HepG2 (cell line): ENCODE data around the gene ZNF557. TPM values are rescaled to one million over a fixed set of nuclear protein-coding genes. Genes with fewer than 3 reads are reported as not detected.

Experiments used
- CCDC6 ChIP-seq: sonication (generic); formaldehyde crosslinking; IDR thresholded peaks from 2 replicates; pipeline ENCODE4 v1.8.1; 2022; ENCODE audit warnings: mild to moderate bottlenecking, missing genetic modification reagents, moderate library complexity
- E2F1 ChIP-seq: sonication (generic); formaldehyde crosslinking; IDR thresholded peaks from 2 replicates; pipeline ENCODE4 v1.5.0; 2020; ENCODE audit warnings: missing genetic modification reagents
- FOXP1 ChIP-seq, 2 experiments: fragments of 450-650 bp in 1 of 2; IDR thresholded peaks; 2 replicates each; pipeline ENCODE4 v1.6.1; 2017 to 2018; ENCODE audit warnings: antibody characterized with exemption in 1 of 2
- HMGA1 ChIP-seq: sonication (generic); formaldehyde crosslinking; conservative IDR thresholded peaks from 2 replicates; pipeline ENCODE4 v1.4.0; 2020; ENCODE audit warnings: missing genetic modification reagents
- HOMEZ ChIP-seq: IDR thresholded peaks from 2 replicates; pipeline ENCODE4 v1.6.1; 2016; ENCODE audit warnings: low read depth
- ISX ChIP-seq: sonication (generic); formaldehyde crosslinking; conservative IDR thresholded peaks from 2 replicates; pipeline ENCODE4 v1.5.0; 2020; ENCODE audit warnings: missing genetic modification reagents
- KAT7 ChIP-seq: IDR thresholded peaks from 2 replicates; pipeline ENCODE4 v1.6.1; 2018; ENCODE audit warnings: borderline replicate concordance, missing compliant biosample characterization
- KLF11 ChIP-seq: IDR thresholded peaks from 2 replicates; pipeline ENCODE4 v1.6.1; 2016; ENCODE audit warnings: missing compliant biosample characterization
- PHB2 ChIP-seq: fragments of 450-650 bp; IDR thresholded peaks from 2 replicates; pipeline ENCODE4 v1.6.1; 2018; ENCODE audit not compliant: partially characterized antibody
- RARA ChIP-seq: IDR thresholded peaks from 2 replicates; pipeline ENCODE4 v1.6.1; 2016; ENCODE audit warnings: missing genetic modification reagents, missing compliant biosample characterization
- SNAPC2 ChIP-seq: sonication (generic); formaldehyde crosslinking; IDR thresholded peaks from 2 replicates; pipeline ENCODE4 v1.8.1; 2022; ENCODE audit warnings: mild to moderate bottlenecking, missing genetic modification reagents
- THAP11 ChIP-seq: IDR thresholded peaks from 2 replicates; pipeline ENCODE4 v1.6.1; 2016; ENCODE audit warnings: missing biosample characterization, missing genetic modification reagents
- ZBTB38 ChIP-seq: sonication (generic); formaldehyde crosslinking; IDR thresholded peaks from 2 replicates; pipeline ENCODE4 v1.5.1; 2020; ENCODE audit warnings: mild to moderate bottlenecking, missing genetic modification reagents
- ZKSCAN1 ChIP-seq: fragments of 150-350 bp; IDR thresholded peaks from 2 replicates; pipeline ENCODE4 v1.6.1; 2014; ENCODE audit warnings: low read length
- ZNF235 ChIP-seq: sonication (generic); formaldehyde crosslinking; IDR thresholded peaks from 2 replicates; pipeline ENCODE4 v1.8.1; 2023; ENCODE audit warnings: mild to moderate bottlenecking, missing genetic modification reagents, borderline replicate concordance
- ZNF280D ChIP-seq: sonication (generic); formaldehyde crosslinking; IDR thresholded peaks from 2 replicates; pipeline ENCODE4 v1.5.1; 2020; ENCODE audit warnings: mild to moderate bottlenecking, missing genetic modification reagents
- ZNF34 ChIP-seq: sonication (generic); formaldehyde crosslinking; IDR thresholded peaks from 2 replicates; pipeline ENCODE4 v1.4.0; 2020; ENCODE audit warnings: mild to moderate bottlenecking, missing genetic modification reagents, borderline replicate concordance
- ZNF543 ChIP-seq: sonication (generic); formaldehyde crosslinking; IDR thresholded peaks from 2 replicates; pipeline ENCODE4 v1.4.0; 2020; ENCODE audit warnings: mild to moderate bottlenecking, missing genetic modification reagents
- ZNF710 ChIP-seq: sonication (generic); formaldehyde crosslinking; IDR thresholded peaks from 2 replicates; pipeline ENCODE4 v1.5.0; 2020; ENCODE audit warnings: mild to moderate bottlenecking, missing genetic modification reagents, borderline replicate concordance
- ZNF747 ChIP-seq: sonication (generic); formaldehyde crosslinking; IDR thresholded peaks from 2 replicates; pipeline ENCODE4 v1.8.1; 2023; ENCODE audit warnings: missing genetic modification reagents, mild to moderate bottlenecking, borderline replicate concordance
- ZSCAN25 ChIP-seq: sonication (generic); formaldehyde crosslinking; IDR thresholded peaks from 2 replicates; pipeline ENCODE4 v1.8.0; 2022; ENCODE audit warnings: mild to moderate bottlenecking, missing genetic modification reagents
- polyA plus RNA-seq, 8 experiments: library from polyadenylated mRNA; depleted of rRNA in 3 of 8; stranded (reverse) in 7 of 8; unstranded in 1 of 8; fragments of >200 nt; fragmentation: Illumina TruSeq in 4 of 8; extraction: Trizol in 4 of 8; gene quantifications; 2 replicates each; pipeline versions ENCODE4 v1.2.1 to v1.2.3, GENCODE V29; 2011 to 2016; ENCODE audit warnings: low read depth in 4 of 8, missing spikeins in 1 of 8, mixed read lengths in 1 of 8; ENCODE audit not compliant: insufficient read depth in 1 of 8
- total RNA-seq, 5 experiments: library from RNA; depleted of rRNA; stranded (reverse); fragments of >200 nt; fragmentation: Illumina TruSeq; extraction: Trizol; gene quantifications; 2 replicates each; pipeline ENCODE4 v1.2.3, GENCODE V29; 2016; ENCODE audit warnings: low read depth in 1 of 5
- TF ChIP-seq, protein P1 (sequence below): sonication (generic); formaldehyde crosslinking; IDR thresholded peaks from 2 replicates; pipeline ENCODE4 v1.4.0; 2020; ENCODE audit warnings: mild to moderate bottlenecking, missing genetic modification reagents

Gene ZNF557
- total and polyA plus RNA-seq, 2 of the 13 experiments (the other 11 are each of a cell fraction or from before 2014, with no cell fraction given): 2.1 to 7.8 TPM

DNA sequence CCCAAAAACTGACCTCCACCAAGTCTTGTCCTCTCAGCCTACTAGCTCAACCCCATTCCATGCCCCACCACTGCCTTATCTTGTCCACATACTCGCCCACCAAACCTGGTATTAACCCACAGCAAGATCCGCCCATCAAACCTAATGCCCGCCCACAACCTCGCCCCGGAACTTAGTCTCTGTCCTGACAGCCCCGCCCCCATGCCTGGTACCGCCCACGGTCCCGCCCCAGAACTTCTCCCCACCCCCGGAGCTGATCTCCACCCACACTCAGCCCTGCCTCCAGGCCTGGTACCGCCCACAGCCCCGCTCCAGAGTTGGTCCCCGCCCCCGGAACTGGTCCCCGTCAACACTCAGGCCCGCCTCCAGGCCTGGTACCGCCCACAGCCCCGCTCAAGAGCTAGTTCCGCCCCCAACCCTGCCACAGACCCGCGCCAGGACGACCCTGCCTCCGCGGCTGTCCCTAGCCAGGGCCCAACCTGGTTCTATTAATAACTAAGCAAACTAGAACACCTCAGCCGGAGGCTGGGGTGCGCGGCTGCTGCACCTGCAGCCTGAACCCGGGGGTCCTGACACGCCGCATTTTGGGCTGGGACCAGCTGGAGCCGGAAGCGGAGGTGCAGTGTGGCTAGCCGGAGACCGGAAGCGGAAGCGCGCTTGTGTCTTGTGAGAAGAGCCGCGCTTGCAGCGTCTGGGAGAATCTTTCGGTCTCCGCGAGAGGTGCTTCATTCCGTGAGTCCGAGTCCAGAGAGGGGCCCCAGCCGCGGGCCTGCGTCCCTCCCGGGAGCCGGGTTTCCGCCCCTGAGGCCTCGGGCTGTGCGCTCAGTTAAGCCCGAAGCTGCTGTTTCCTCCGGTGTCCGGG is at the start of gene ZNF557 (continued):
- TF ChIP-seq ZNF710 (CRISPR knock-in tag) (peak; percentile 14; the same call in 1 of the 2 replicates), ISX (CRISPR knock-in tag) (0 out of 2 replicates have a peak, but pooled peaks have one; percentile 41), CCDC6 (CRISPR knock-in tag) (peak; percentile 68; the same call in 1 of the 2 replicates), ZNF34 (no peak), HOMEZ (CRISPR knock-in tag) (no peak), PHB2 (no peak), ZSCAN25 (no peak), THAP11 (CRISPR knock-in tag) (peak; percentile 88), ZNF280D (CRISPR knock-in tag) (no peak), FOXP1 (IDR thresholded peaks at IDR 0.05) (no peak), FOXP1 (CRISPR knock-in tag; IDR thresholded peaks at IDR 0.05) (no peak), ZNF235 (CRISPR knock-in tag) (no peak), RARA (CRISPR knock-in tag) (no peak), ZBTB38 (CRISPR knock-in tag) (no peak), SNAPC2 (CRISPR knock-in tag) (no peak), ZKSCAN1 (no peak), KAT7 (CRISPR knock-in tag) (no peak; the same call in 1 of the 2 replicates), E2F1 (peak; percentile 43), HMGA1 (CRISPR knock-in tag) (no peak), KLF11 (no peak), ZNF747 (CRISPR knock-in tag) (peak; percentile 50; the same call in 1 of the 2 replicates), ZNF543 (CRISPR knock-in tag) (peak; percentile 23; the same call in 1 of the 2 replicates)
- TF ChIP-seq, protein P1, sequence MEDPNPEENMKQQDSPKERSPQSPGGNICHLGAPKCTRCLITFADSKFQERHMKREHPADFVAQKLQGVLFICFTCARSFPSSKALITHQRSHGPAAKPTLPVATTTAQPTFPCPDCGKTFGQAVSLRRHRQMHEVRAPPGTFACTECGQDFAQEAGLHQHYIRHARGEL: 0 out of 2 replicates have a peak, but pooled peaks have one; percentile 56
